H9 (cell line): Measurements from ENCODE around the gene GPR176. TPM values are rescaled to one million over a fixed set of nuclear protein-coding genes. Genes with fewer than 3 reads are reported as not detected.

ENCODE experiments used
- DNase-seq: peaks from one replicate; pipeline ENCODE4 v3.0.0-alpha.2; 2017
- H2AFZ ChIP-seq: one replicate; pipeline ENCODE4 v1.6.1; 2013; ENCODE audit warnings: mild to moderate bottlenecking, low read length, control low read depth, moderate library complexity
- H2AK5ac ChIP-seq: 2 replicates; pipeline ENCODE4 v1.6.1; 2013; ENCODE audit warnings: low read length, control low read depth, mixed read lengths; ENCODE audit not compliant: insufficient read length
- H2BK120ac ChIP-seq: one replicate; pipeline ENCODE4 v1.6.1; 2013; ENCODE audit warnings: low read depth, mild to moderate bottlenecking, low read length, control low read depth, inconsistent platforms; ENCODE audit not compliant: poor library complexity, severe bottlenecking
- H2BK12ac ChIP-seq: 2 replicates; pipeline ENCODE4 v1.6.1; 2013; ENCODE audit warnings: low read length, control low read depth, mixed read lengths, low read depth; ENCODE audit not compliant: insufficient read length
- H2BK15ac ChIP-seq: 2 replicates; pipeline ENCODE4 v1.6.1; 2013; ENCODE audit warnings: low read depth, low read length, control low read depth
- H2BK20ac ChIP-seq: one replicate; pipeline ENCODE4 v1.6.1; 2013; ENCODE audit warnings: low read depth, mild to moderate bottlenecking, low read length, control low read depth, inconsistent platforms; ENCODE audit not compliant: poor library complexity, severe bottlenecking
- H2BK5ac ChIP-seq: 2 replicates; pipeline ENCODE4 v1.6.1; 2013; ENCODE audit warnings: low read length, control low read depth, mixed read lengths; ENCODE audit not compliant: insufficient read length
- H3K14ac ChIP-seq: 2 replicates; pipeline ENCODE4 v1.6.1; 2013; ENCODE audit warnings: low read length, control low read depth; ENCODE audit not compliant: insufficient read depth
- H3K18ac ChIP-seq: 2 replicates; pipeline ENCODE4 v1.6.1; 2013; ENCODE audit warnings: low read depth, mild to moderate bottlenecking, mixed read lengths, low read length, control low read depth; ENCODE audit not compliant: insufficient read length
- H3K23ac ChIP-seq: 2 replicates; pipeline ENCODE4 v1.6.1; 2013; ENCODE audit warnings: low read length, control low read depth, mixed read lengths, low read depth; ENCODE audit not compliant: insufficient read length
- H3K23me2 ChIP-seq: 2 replicates; pipeline ENCODE4 v1.6.1; 2013; ENCODE audit warnings: low read depth, mild to moderate bottlenecking, mixed read lengths, low read length, control low read depth; ENCODE audit not compliant: insufficient read length, poor library complexity, severe bottlenecking
- H3K27ac ChIP-seq: 2 replicates; pipeline ENCODE4 v1.5.1; 2013; ENCODE audit warnings: low read length, control low read depth, mixed read lengths, low read depth; ENCODE audit not compliant: insufficient read length
- H3K27me3 ChIP-seq: 2 replicates; pipeline ENCODE4 v1.6.1; 2013; ENCODE audit warnings: low read length, control low read depth, inconsistent platforms; ENCODE audit not compliant: insufficient read depth
- H3K4ac ChIP-seq: 2 replicates; pipeline ENCODE4 v1.6.1; 2013; ENCODE audit warnings: low read depth, mild to moderate bottlenecking, control low read depth, inconsistent platforms, low read length, moderate library complexity
- H3K4me1 ChIP-seq: 2 replicates; pipeline ENCODE4 v1.6.1; 2013; ENCODE audit warnings: low read length, control low read depth, inconsistent platforms; ENCODE audit not compliant: insufficient read depth
- H3K4me2 ChIP-seq: 2 replicates; pipeline ENCODE4 v1.6.1; 2013; ENCODE audit warnings: low read length, control low read depth, mixed read lengths; ENCODE audit not compliant: insufficient read length, insufficient read depth
- H3K56ac ChIP-seq: 2 replicates; pipeline ENCODE4 v1.6.1; 2013; ENCODE audit warnings: low read depth, mild to moderate bottlenecking, mixed read lengths, low read length, control low read depth; ENCODE audit not compliant: insufficient read length
- H3K79me1 ChIP-seq: 2 replicates; pipeline ENCODE4 v1.6.1; 2013; ENCODE audit warnings: low read depth, mild to moderate bottlenecking, moderate library complexity, low read length, control low read depth, inconsistent platforms; ENCODE audit not compliant: insufficient read depth, poor library complexity, severe bottlenecking
- H3K79me2 ChIP-seq: 2 replicates; pipeline ENCODE4 v1.6.1; 2013; ENCODE audit warnings: low read length, control low read depth, inconsistent platforms; ENCODE audit not compliant: insufficient read depth
- H3K9ac ChIP-seq: 2 replicates; pipeline ENCODE4 v1.6.1; 2013; ENCODE audit warnings: low read length, control low read depth, mixed read lengths; ENCODE audit not compliant: insufficient read length; ENCODE audit errors: extremely low read depth
- H3K9me3 ChIP-seq: one replicate; pipeline ENCODE4 v1.6.1; 2013; ENCODE audit warnings: low read depth, low read length, inconsistent platforms; ENCODE audit not compliant: control insufficient read depth
- H3T11ph ChIP-seq: one replicate; pipeline ENCODE4 v1.6.1; 2013; ENCODE audit warnings: mild to moderate bottlenecking, low read length, control low read depth, inconsistent platforms
- H4K20me1 ChIP-seq: one replicate; pipeline ENCODE4 v1.6.1; 2013; ENCODE audit not compliant: control insufficient read depth, insufficient read length, insufficient read depth
- H4K5ac ChIP-seq: 2 replicates; pipeline ENCODE4 v1.6.1; 2013; ENCODE audit warnings: low read depth, mild to moderate bottlenecking, mixed read lengths, low read length, control low read depth; ENCODE audit not compliant: insufficient read length
- H4K8ac ChIP-seq: replicated peaks from 2 replicates; pipeline ENCODE4 v1.6.1; 2013; ENCODE audit warnings: low read length, control low read depth, mixed read lengths, low read depth; ENCODE audit not compliant: insufficient read length
- H4K91ac ChIP-seq: 2 replicates; pipeline ENCODE4 v1.6.1; 2013; ENCODE audit warnings: low read depth, mild to moderate bottlenecking, moderate library complexity, mixed read lengths, low read length, control low read depth; ENCODE audit not compliant: insufficient read length
- H3K27ac Mint-ChIP-seq, 3 experiments: 2 replicates in 2 of 3; 3 replicates in 1 of 3; pipeline ENCODE4 v1.8.0; 2020 to 2021; ENCODE audit warnings: mixed read lengths in 3 of 3, mild to moderate bottlenecking in 1 of 3, moderate library complexity in 1 of 3
- H3K27me3 Mint-ChIP-seq: 2 replicates; pipeline ENCODE4 v1.8.0; 2021; ENCODE audit warnings: low read depth, mild to moderate bottlenecking, moderate library complexity, mixed read lengths
- H3K36me3 Mint-ChIP-seq, 3 experiments: 2 replicates in 2 of 3; 3 replicates in 1 of 3; pipeline ENCODE4 v1.8.0; 2020 to 2021; ENCODE audit warnings: low read depth in 3 of 3, mixed read lengths in 3 of 3; ENCODE audit not compliant: insufficient read depth in 1 of 3
- H3K4me1 Mint-ChIP-seq, 2 experiments: 2 replicates each; pipeline ENCODE4 v1.8.0; 2020; ENCODE audit warnings: mixed read lengths in 2 of 2
- H3K4me3 Mint-ChIP-seq, 2 experiments: 2 replicates in 1 of 2; 3 replicates in 1 of 2; pipeline ENCODE4 v1.8.0; 2020 to 2021; ENCODE audit warnings: mild to moderate bottlenecking in 2 of 2, mixed read lengths in 2 of 2, moderate library complexity in 1 of 2
- H3K9me3 Mint-ChIP-seq, 2 experiments: 2 replicates in 1 of 2; 3 replicates in 1 of 2; pipeline ENCODE4 v1.8.0; 2020; ENCODE audit warnings: mild to moderate bottlenecking in 2 of 2, mixed read lengths in 2 of 2, moderate library complexity in 1 of 2
- WGBS: extraction: QIAGEN DNeasy Blood & Tissue Kit; methylation state at CpG from one replicate; pipeline ENCODE4 v1.1.7; 2013; ENCODE audit warnings: missing lambda C conversion rate, low lambda C conversion rate, mixed read lengths; ENCODE audit not compliant: insufficient read length; ENCODE audit errors: extremely low coverage; 5-methylcytosine and 5-hydroxymethylcytosine counted together
- total RNA-seq: library from RNA; stranded (reverse); gene quantifications from 2 replicates; pipeline ENCODE4 v1.2.1, GENCODE V29; 2021
- TF ChIP-seq, protein P1 (sequence below): fragments of 200-600 bp; sonication (generic); conservative IDR thresholded peaks from 3 replicates; pipeline ENCODE4 v1.8.0; 2021; ENCODE audit warnings: antibody characterized with exemption, mild to moderate bottlenecking

The GPR176 gene
- total RNA-seq, 1 experiment from 2014 or later, result 132 TPM

DNA sequence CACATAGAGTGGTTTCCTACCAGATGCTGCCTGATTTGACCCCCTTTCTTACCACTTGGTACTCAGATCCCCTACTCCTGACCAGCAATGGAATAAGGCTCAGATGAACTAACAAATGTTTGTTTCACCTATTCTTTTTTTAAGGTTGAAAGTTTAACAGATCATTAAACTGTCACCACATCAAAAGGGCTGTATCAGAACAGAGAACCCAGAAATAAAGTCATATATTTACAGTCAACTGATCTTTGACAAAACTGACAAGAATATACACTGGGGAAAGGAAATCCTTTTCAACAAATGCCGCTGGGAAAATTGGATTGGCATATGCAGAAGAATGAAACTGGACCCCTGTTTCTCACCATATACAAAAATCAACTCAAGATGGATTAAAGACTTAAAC is 56.0 kb downstream of the GPR176 start:
- no peak overlapping the region for H3K23ac ChIP-seq
- peaks cover 3% of the 10 kb centered on the region for H3K79me1 ChIP-seq
- no peaks in the 10 kb centered on the region for H3K9me3 ChIP-seq
- H2BK15ac ChIP-seq, result no peak overlapping the region
- no peak overlapping the region for H2AFZ ChIP-seq
- no peak overlapping the region for H3K14ac ChIP-seq
- no peak overlapping the region for H2BK12ac ChIP-seq
- peaks cover 25 to 37% (median 29%) of the 10 kb centered on the region in 3 experiments for H3K36me3 Mint-ChIP-seq
- H2BK120ac ChIP-seq, result no peak overlapping the region
- no peak overlapping the region for H3K56ac ChIP-seq
- H3K18ac ChIP-seq, result no peak overlapping the region
- no peaks in the 10 kb centered on the region for H3K27me3 Mint-ChIP-seq
- no peak overlapping the region for H3K4me2 ChIP-seq
- H3K27ac ChIP-seq, result no peak overlapping the region
- no peak overlapping the region for H2BK5ac ChIP-seq
- H2BK20ac ChIP-seq, result no peak overlapping the region
- H4K5ac ChIP-seq, result no peak overlapping the region
- H3K4me1 ChIP-seq, result peaks cover 4% of the 10 kb centered on the region; the same call in 1 of the 2 replicates
- no peaks in the 10 kb centered on the region for H3K9me3 Mint-ChIP-seq
- H4K91ac ChIP-seq, result no peak overlapping the region
- H4K8ac ChIP-seq, result no peak overlapping the region
- no peak overlapping the region for H3K4ac ChIP-seq
- no peak overlapping the region for H3T11ph ChIP-seq
- H3K27ac Mint-ChIP-seq, result peak overlapping the region in 2 of 3 experiments; percentile 40 to 92; a peak in 3 of 7 replicates
- peaks cover 3% of the 10 kb centered on the region for H4K20me1 ChIP-seq
- DNase-seq, result no peak
- TF ChIP-seq, protein P1, sequence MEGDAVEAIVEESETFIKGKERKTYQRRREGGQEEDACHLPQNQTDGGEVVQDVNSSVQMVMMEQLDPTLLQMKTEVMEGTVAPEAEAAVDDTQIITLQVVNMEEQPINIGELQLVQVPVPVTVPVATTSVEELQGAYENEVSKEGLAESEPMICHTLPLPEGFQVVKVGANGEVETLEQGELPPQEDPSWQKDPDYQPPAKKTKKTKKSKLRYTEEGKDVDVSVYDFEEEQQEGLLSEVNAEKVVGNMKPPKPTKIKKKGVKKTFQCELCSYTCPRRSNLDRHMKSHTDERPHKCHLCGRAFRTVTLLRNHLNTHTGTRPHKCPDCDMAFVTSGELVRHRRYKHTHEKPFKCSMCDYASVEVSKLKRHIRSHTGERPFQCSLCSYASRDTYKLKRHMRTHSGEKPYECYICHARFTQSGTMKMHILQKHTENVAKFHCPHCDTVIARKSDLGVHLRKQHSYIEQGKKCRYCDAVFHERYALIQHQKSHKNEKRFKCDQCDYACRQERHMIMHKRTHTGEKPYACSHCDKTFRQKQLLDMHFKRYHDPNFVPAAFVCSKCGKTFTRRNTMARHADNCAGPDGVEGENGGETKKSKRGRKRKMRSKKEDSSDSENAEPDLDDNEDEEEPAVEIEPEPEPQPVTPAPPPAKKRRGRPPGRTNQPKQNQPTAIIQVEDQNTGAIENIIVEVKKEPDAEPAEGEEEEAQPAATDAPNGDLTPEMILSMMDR, result no peak
- no CpG with 5 or more reads among the region's 1 CpG for WGBS
- H3K23me2 ChIP-seq, result no peaks in the 10 kb centered on the region
- no peaks in the 10 kb centered on the region for H3K27me3 ChIP-seq
- H3K9ac ChIP-seq, result no peak overlapping the region
- no peak overlapping the region for H3K4me3 Mint-ChIP-seq
- no peak overlapping the region for H2AK5ac ChIP-seq
- H3K4me1 Mint-ChIP-seq, result peaks cover 30 to 46% of the 10 kb centered on the region in 2 experiments
- peaks cover 23% of the 10 kb centered on the region; the same call in 1 of the 2 replicates for H3K79me2 ChIP-seq
